K562 (cell line): ENCODE data around the gene VPS13C.

Experiments used
- PCBP2 ChIP-seq: fragments of 200-400 bp; formaldehyde crosslinking; IDR thresholded peaks from 2 replicates; pipeline ENCODE4 v1.6.1; 2018; ENCODE audit warnings: low read length, low read depth, mild to moderate bottlenecking, moderate library complexity; ENCODE audit not compliant: poor library complexity, severe bottlenecking
- SIX5 ChIP-seq, 2 experiments: IDR thresholded peaks; 2 replicates each; pipeline ENCODE4 v1.6.1; 2011; ENCODE audit warnings: low read length in 2 of 2, borderline replicate concordance in 1 of 2, low read depth in 1 of 2, mild to moderate bottlenecking in 1 of 2, moderate library complexity in 1 of 2; ENCODE audit not compliant: insufficient read depth in 1 of 2
- ZNF239 ChIP-seq: fragments of 250-450 bp; sonication (Bioruptor Pico); IDR thresholded peaks from 2 replicates; pipeline ENCODE4 v1.4.0; 2020; ENCODE audit warnings: mild to moderate bottlenecking
- ZNF592 ChIP-seq: fragments of 450-650 bp; IDR thresholded peaks from 2 replicates; pipeline ENCODE4 v1.6.1; 2017; ENCODE audit warnings: antibody characterized with exemption, mild to moderate bottlenecking
- TF ChIP-seq, protein P1 (sequence below): sonication (generic); formaldehyde crosslinking; IDR thresholded peaks from 2 replicates; pipeline ENCODE4 v1.9.0; 2022; ENCODE audit warnings: mild to moderate bottlenecking, missing genetic modification reagents
- TF ChIP-seq, protein P2 (sequence below), 3 experiments: IDR thresholded peaks in 2 of 3; conservative IDR thresholded peaks in 1 of 3; 2 replicates each; pipeline ENCODE4 v1.5.1; 2011 to 2012; ENCODE audit warnings: low read length in 3 of 3, mild to moderate bottlenecking in 3 of 3, control low read depth in 2 of 3, improper control_type of control experiment in 1 of 3, inconsistent platforms in 1 of 3, low read depth in 1 of 3, mixed read lengths in 1 of 3, moderate library complexity in 1 of 3; ENCODE audit not compliant: insufficient read depth in 2 of 3

DNA sequence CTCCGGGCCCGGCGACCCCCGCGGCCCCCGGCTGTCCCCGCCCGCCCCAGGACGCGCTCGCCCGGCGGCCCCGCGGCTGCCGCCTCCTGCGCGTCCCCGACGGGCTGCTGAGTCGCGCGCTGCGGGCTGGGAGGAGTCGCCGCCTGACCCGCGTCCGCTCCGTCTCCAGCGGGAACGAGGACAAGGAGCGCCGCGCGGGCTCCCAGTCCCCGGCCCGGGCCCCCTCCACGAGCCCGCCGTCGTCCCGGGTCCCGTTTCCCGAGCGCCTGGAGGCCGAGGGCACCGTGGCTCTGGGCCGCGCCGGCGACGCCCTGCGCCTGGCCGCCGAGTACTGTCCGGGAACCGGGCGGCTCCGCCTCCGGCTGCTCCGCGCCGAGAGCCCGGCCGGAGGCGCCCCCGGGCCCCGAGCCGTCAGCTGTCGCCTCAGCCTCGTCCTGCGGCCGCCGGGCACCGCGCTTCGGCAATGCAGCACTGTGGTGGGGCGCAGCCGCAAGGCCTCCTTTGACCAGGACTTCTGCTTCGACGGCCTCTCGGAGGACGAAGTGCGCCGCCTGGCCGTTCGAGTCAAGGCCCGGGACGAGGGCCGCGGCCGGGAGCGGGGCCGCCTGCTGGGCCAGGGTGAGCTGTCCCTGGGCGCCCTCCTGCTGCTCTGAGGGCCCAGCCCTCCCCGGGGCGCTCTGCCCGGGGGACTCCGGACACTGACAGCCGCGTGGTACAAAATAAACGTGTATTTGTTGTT lies 8.0 kb upstream of the VPS13C start:
- TF ChIP-seq ZNF239 (CRISPR knock-in tag) = no peak
- no peak for TF ChIP-seq PCBP2
- TF ChIP-seq, protein P1, sequence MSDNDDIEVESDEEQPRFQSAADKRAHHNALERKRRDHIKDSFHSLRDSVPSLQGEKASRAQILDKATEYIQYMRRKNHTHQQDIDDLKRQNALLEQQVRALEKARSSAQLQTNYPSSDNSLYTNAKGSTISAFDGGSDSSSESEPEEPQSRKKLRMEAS = peak; percentile 54
- TF ChIP-seq, protein P2, sequence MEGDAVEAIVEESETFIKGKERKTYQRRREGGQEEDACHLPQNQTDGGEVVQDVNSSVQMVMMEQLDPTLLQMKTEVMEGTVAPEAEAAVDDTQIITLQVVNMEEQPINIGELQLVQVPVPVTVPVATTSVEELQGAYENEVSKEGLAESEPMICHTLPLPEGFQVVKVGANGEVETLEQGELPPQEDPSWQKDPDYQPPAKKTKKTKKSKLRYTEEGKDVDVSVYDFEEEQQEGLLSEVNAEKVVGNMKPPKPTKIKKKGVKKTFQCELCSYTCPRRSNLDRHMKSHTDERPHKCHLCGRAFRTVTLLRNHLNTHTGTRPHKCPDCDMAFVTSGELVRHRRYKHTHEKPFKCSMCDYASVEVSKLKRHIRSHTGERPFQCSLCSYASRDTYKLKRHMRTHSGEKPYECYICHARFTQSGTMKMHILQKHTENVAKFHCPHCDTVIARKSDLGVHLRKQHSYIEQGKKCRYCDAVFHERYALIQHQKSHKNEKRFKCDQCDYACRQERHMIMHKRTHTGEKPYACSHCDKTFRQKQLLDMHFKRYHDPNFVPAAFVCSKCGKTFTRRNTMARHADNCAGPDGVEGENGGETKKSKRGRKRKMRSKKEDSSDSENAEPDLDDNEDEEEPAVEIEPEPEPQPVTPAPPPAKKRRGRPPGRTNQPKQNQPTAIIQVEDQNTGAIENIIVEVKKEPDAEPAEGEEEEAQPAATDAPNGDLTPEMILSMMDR (IDR thresholded peaks at IDR 0.05 in 2 of 3, conservative IDR thresholded peaks at IDR 0.05 in 1 of 3; ENCODE audit: insufficient read depth in 2 of 3, low read depth in 1 of 3, low read length in 3 of 3) = peak; percentile 18 to 54 (median 23); a peak in 4 of 6 replicates
- no peak for TF ChIP-seq ZNF592
- TF ChIP-seq SIX5 (IDR thresholded peaks at IDR 0.05; ENCODE audit: borderline replicate concordance in 1 of 2, insufficient read depth in 1 of 2, low read depth in 1 of 2, low read length in 2 of 2) = no peak
